ENCODE data around the gene LPP.

DNA sequence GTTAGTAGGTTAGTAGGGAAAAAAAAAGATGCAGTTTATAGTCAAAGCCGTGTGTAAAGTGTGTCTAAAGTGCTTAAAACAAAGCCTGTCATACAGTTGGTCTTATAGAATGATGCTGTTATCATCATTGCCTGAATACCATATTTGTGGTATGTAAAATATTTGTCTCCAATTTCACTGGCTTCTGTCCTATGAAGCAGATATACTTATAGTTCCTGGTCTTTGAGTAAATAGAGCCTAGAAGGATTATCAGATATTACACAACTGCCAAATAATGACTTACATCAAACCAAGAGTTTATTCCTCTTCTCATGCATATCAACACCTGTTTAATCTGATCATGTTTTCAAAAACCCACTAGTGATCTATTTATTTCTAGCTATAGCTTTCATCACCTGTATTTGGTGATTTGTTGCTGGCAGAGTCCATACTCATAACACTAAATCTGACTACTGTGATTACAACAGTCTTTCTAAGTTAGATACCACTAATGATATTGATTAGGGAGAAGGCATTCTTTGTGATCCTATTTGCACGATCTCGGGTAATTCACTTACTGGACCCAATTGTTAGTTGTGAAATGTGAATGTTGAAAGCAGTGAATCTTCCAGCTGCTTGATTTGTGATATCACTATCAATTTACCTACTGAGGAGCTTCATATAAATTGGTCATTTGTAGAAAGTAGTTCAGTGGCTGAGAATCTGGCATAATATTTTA, 413.7 kb downstream of the LPP start:
- TF ChIP-seq, protein P1, sequence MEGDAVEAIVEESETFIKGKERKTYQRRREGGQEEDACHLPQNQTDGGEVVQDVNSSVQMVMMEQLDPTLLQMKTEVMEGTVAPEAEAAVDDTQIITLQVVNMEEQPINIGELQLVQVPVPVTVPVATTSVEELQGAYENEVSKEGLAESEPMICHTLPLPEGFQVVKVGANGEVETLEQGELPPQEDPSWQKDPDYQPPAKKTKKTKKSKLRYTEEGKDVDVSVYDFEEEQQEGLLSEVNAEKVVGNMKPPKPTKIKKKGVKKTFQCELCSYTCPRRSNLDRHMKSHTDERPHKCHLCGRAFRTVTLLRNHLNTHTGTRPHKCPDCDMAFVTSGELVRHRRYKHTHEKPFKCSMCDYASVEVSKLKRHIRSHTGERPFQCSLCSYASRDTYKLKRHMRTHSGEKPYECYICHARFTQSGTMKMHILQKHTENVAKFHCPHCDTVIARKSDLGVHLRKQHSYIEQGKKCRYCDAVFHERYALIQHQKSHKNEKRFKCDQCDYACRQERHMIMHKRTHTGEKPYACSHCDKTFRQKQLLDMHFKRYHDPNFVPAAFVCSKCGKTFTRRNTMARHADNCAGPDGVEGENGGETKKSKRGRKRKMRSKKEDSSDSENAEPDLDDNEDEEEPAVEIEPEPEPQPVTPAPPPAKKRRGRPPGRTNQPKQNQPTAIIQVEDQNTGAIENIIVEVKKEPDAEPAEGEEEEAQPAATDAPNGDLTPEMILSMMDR (IDR thresholded peaks at IDR 0.05; ENCODE audit: borderline replicate concordance, extremely low read depth, low read length, poor library complexity, severe bottlenecking) = no peak
- no peak for TF ChIP-seq EZH2 (IDR thresholded peaks at IDR 0.05; ENCODE audit: borderline replicate concordance, low read depth, low read length, severe bottlenecking)

All from DND-41 (cell line).